A673 (cell line): ENCODE results near the gene SAMD14.

Source experiments
- CTCF ChIP-seq: fragments of 300-800, 200-600 bp; sonication (generic); conservative IDR thresholded peaks from 2 replicates; pipeline ENCODE4 v1.5.1; 2017; ENCODE audit warnings: low read depth, mild to moderate bottlenecking, antibody characterized with exemption, low read length, moderate library complexity, mixed read lengths
- EZH2 ChIP-seq: fragments of 200-600 bp; sonication (generic); IDR thresholded peaks from 2 replicates; pipeline ENCODE4 v1.6.1; 2017; ENCODE audit warnings: borderline replicate concordance, low read depth, mild to moderate bottlenecking, mixed read lengths, antibody characterized with exemption, low read length; ENCODE audit not compliant: poor library complexity, severe bottlenecking

DNA sequence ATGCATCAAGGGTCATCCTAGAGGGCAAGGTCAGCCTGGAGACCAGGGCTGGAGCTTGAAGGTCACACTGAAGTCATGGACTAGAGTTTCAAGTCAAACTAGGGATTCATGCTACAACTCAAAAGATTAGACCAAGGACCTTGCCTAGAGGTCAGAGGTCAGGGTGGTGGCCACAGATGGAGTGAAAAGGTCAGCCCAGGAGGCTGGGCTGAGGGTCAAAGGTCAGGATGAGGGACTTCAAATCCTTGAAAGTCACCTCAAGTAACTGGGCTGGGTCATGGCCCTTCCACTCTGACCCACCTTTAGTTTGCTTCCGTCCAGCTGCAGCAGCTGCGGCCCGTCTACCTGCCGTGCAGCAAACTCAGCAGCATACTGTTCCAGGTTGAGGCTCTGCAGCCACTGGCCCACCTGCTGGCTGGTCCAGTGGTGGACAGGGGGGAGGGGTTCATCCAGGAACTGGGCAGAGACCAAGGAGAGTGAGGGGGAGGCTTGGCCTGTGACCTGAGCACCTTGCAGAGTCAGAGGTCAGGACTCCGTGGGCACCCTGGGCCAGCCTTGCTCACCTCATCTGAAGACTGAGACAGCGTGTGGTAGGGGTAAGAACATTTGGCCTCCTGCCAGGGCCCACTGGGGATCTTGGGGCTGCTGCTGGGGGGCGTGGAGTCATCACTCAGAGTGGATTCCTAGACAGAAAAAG, 16.2 kb downstream of the SAMD14 start:
- TF ChIP-seq CTCF (no peak), EZH2 (no peak)
